GM12878 (cell line): Measurements from ENCODE around the gene MRC2. TPM values are rescaled to one million over a fixed set of nuclear protein-coding genes. Genes with fewer than 3 reads are reported as not detected.

Experiments
- ATAC-seq: fragments of 200-7000 bp; cut with Tn5 transposase; 3 replicates; pipeline ENCODE4 v1.9.1; 2020; ENCODE audit warnings: mild to moderate bottlenecking, moderate library complexity
- BruUV-seq: library from RNA; stranded (reverse); fragments of 400-500 nt; replicated peaks from 2 replicates; lab custom pipeline; 2021; lab: Mats Ljungman, UMichigan
- CTCF ChIA-PET: fragments of 300-600 bp; sonication (Branson Sonifier 250); formaldehyde crosslinking; extraction: SDS; loops from one replicate; lab custom pipeline; 2021; ENCODE audit warnings: inconsistent platforms; lab: Yijun Ruan, JAX
- POLR2A ChIA-PET: fragments of 350-600 bp; formaldehyde crosslinking; extraction: SDS; loops from one replicate; lab custom pipeline; 2021; ENCODE audit warnings: inconsistent platforms; lab: Charles Lee
- RAD21 ChIA-PET: fragments of 300-600 bp; sonication (Branson Sonifier 250); formaldehyde crosslinking; loops from one replicate; lab custom pipeline; 2023; ENCODE audit warnings: antibody characterized with exemption; ENCODE audit not compliant: unreplicated experiment; lab: Charles Lee
- SMC1A ChIA-PET: fragments of 300-600 bp; sonication (Branson Sonifier 250); formaldehyde crosslinking; loops from one replicate; lab custom pipeline; 2023; ENCODE audit not compliant: unreplicated experiment, uncharacterized antibody; lab: Charles Lee
- DNase-seq: peaks from one replicate; pipeline ENCODE4 v3.0.0-alpha.2; 2011; ENCODE audit warnings: low read depth, low spot score
- FAIRE-seq: peaks from 3 replicates; lab custom pipeline; 2011; peaks lifted over from hg19 to GRCh38; lab: Jason Lieb, UNC
- H2AFZ ChIP-seq: 2 replicates; pipeline ENCODE4 v1.6.0; 2011; ENCODE audit warnings: low read depth, low read length, control low read depth; ENCODE audit not compliant: control insufficient read depth
- H3K27ac ChIP-seq: 2 replicates; pipeline ENCODE4 v1.5.1; 2011; ENCODE audit warnings: control low read depth; ENCODE audit not compliant: control insufficient read depth, insufficient read depth
- H3K27me3 ChIP-seq, 2 experiments: replicated peaks in 1 of 2; 2 replicates each; pipeline versions ENCODE4 v1.6.0 to v1.6.1; 2011; ENCODE audit warnings: low read length in 1 of 2; ENCODE audit not compliant: control insufficient read depth in 2 of 2, insufficient read depth in 2 of 2
- H3K36me3 ChIP-seq, 2 experiments: 2 replicates each; pipeline ENCODE4 v1.5.1; 2011; ENCODE audit warnings: low read length in 1 of 2; ENCODE audit not compliant: control insufficient read depth in 2 of 2, insufficient read depth in 2 of 2
- H3K4me1 ChIP-seq: 2 replicates; pipeline ENCODE4 v1.6.1; 2011; ENCODE audit warnings: mild to moderate bottlenecking, low read length, moderate library complexity, mixed read lengths; ENCODE audit not compliant: control insufficient read depth, insufficient read depth
- H3K4me2 ChIP-seq: 2 replicates; pipeline ENCODE4 v1.6.0; 2011; ENCODE audit warnings: control low read depth; ENCODE audit not compliant: control insufficient read depth, insufficient read depth
- H3K4me3 ChIP-seq: fragments of 200-600 bp; sonication (generic); 2 replicates; pipeline ENCODE4 v1.5.1; 2016
- H3K79me2 ChIP-seq: 2 replicates; pipeline ENCODE4 v1.6.0; 2011; ENCODE audit warnings: low read length; ENCODE audit not compliant: control insufficient read depth, insufficient read depth
- H3K9ac ChIP-seq: 2 replicates; pipeline ENCODE4 v1.8.0; 2011; ENCODE audit warnings: low read length, control low read depth, mixed read lengths; ENCODE audit not compliant: control insufficient read depth, insufficient read depth
- H3K9me3 ChIP-seq: replicated peaks from 3 replicates; pipeline ENCODE4 v1.5.1; 2011; ENCODE audit warnings: mild to moderate bottlenecking, low read length; ENCODE audit not compliant: control insufficient read depth, insufficient read depth
- H4K20me1 ChIP-seq: 2 replicates; pipeline ENCODE4 v1.6.0; 2011; ENCODE audit not compliant: control insufficient read depth, insufficient read depth
- BMI1 ChIP-seq: fragments of 450-650 bp; IDR thresholded peaks from 2 replicates; pipeline ENCODE4 v1.6.1; 2016; ENCODE audit warnings: mild to moderate bottlenecking, moderate library complexity, borderline replicate concordance
- EZH2 ChIP-seq: IDR thresholded peaks from 2 replicates; pipeline ENCODE4 v1.6.1; 2012; ENCODE audit warnings: low read depth, mild to moderate bottlenecking, control low read depth, inconsistent platforms, low read length, borderline replicate concordance; ENCODE audit not compliant: control insufficient read depth
- FOXK2 ChIP-seq: fragments of 450-650 bp; IDR thresholded peaks from 2 replicates; pipeline ENCODE4 v1.6.1; 2017; ENCODE audit warnings: mild to moderate bottlenecking, moderate library complexity
- GABPA ChIP-seq: IDR thresholded peaks from 2 replicates; pipeline ENCODE4 v1.6.1; 2014; ENCODE audit warnings: antibody characterized with exemption, low read depth, mild to moderate bottlenecking, inconsistent platforms
- IKZF1 ChIP-seq: fragments of 450-650 bp; conservative IDR thresholded peaks from 2 replicates; pipeline ENCODE4 v1.6.1; 2017; ENCODE audit warnings: antibody characterized with exemption, mild to moderate bottlenecking
- MAX ChIP-seq: IDR thresholded peaks from 2 replicates; pipeline ENCODE4 v1.6.1; 2012; ENCODE audit warnings: low read depth, low read length, improper control_type of control experiment
- NBN ChIP-seq: fragments of 450-650 bp; IDR thresholded peaks from 2 replicates; pipeline ENCODE4 v1.6.1; 2016
- NR2C1 ChIP-seq: fragments of 450-650 bp; IDR thresholded peaks from 2 replicates; pipeline ENCODE4 v1.6.1; 2017; ENCODE audit warnings: antibody characterized with exemption, mild to moderate bottlenecking, moderate library complexity
- NRF1 ChIP-seq: conservative IDR thresholded peaks from 2 replicates; pipeline ENCODE4 v1.6.1; 2011; ENCODE audit warnings: mild to moderate bottlenecking, low read depth, low read length, improper control_type of control experiment
- RB1 ChIP-seq: fragments of 450-650 bp; formaldehyde crosslinking; IDR thresholded peaks from 2 replicates; pipeline ENCODE4 v1.6.1; 2017; ENCODE audit warnings: mild to moderate bottlenecking, borderline replicate concordance
- RBBP5 ChIP-seq: fragments of 200-600 bp; sonication (generic); conservative IDR thresholded peaks from 2 replicates; pipeline ENCODE4 v1.6.1; 2016
- RFX5 ChIP-seq: IDR thresholded peaks from 2 replicates; pipeline ENCODE4 v1.6.1; 2011; ENCODE audit warnings: low read depth, low read length, improper control_type of control experiment
- ZBED1 ChIP-seq: IDR thresholded peaks from 2 replicates; pipeline ENCODE4 v1.6.1; 2016; ENCODE audit warnings: borderline replicate concordance
- ZBTB33 ChIP-seq: fragments of 450-650 bp; IDR thresholded peaks from 2 replicates; pipeline ENCODE4 v1.6.1; 2017; ENCODE audit warnings: mild to moderate bottlenecking
- WGBS: methylation state at CpG from one replicate; pipeline ENCODE4 v1.1.6; 2016; ENCODE audit warnings: low lambda C conversion rate; ENCODE audit not compliant: insufficient replicate concordance, insufficient coverage; ENCODE audit errors: missing lambda C conversion rate; 5-methylcytosine and 5-hydroxymethylcytosine counted together
- in situ Hi-C: fragments of 300-500 bp; cut with MboI; formaldehyde crosslinking; loops from 9 replicates; pipeline ENCODE4 v1.14.3; 2018; ENCODE audit warnings: mixed read lengths
- intact Hi-C: fragments of 100-400 bp; cut with micrococcal nuclease; formaldehyde crosslinking; loops from one replicate; pipeline ENCODE4 v1.14.2; 2022; ENCODE audit not compliant: unreplicated experiment
- polyA plus RNA-seq, 11 experiments: library from polyadenylated mRNA; depleted of rRNA in 4 of 11; unstranded in 6 of 11; stranded (reverse) in 5 of 11; fragments of >200 nt; fragmentation: Nextera tagmentation in 4 of 11; fragmentation: Illumina TruSeq in 1 of 11; extraction: Ambion mirVana in 4 of 11; extraction: Trizol in 1 of 11; gene quantifications; 1 replicate in 1 of 11; 2 replicates in 10 of 11; pipeline versions ENCODE4 v1.2.1 to v1.2.3, GENCODE V29; 2011 to 2016; ENCODE audit warnings: inconsistent platforms in 2 of 11, missing spikeins in 2 of 11, low read depth in 1 of 11
- total RNA-seq, 4 experiments: library from RNA; depleted of rRNA in 3 of 4; stranded (reverse); fragments of >200 nt in 3 of 4; fragmentation: Illumina TruSeq in 1 of 4; extraction: Trizol in 1 of 4; gene quantifications; 2 replicates each; pipeline versions ENCODE4 v1.2.1 to v1.2.3, GENCODE V29; 2013 to 2021

Gene MRC2
- total and polyA plus RNA-seq, 10 of the 15 experiments (the other 5 are each of a cell fraction or from before 2014, with no cell fraction given): 0.04 to 0.96 (median 0.30) TPM; not detected in 1

DNA sequence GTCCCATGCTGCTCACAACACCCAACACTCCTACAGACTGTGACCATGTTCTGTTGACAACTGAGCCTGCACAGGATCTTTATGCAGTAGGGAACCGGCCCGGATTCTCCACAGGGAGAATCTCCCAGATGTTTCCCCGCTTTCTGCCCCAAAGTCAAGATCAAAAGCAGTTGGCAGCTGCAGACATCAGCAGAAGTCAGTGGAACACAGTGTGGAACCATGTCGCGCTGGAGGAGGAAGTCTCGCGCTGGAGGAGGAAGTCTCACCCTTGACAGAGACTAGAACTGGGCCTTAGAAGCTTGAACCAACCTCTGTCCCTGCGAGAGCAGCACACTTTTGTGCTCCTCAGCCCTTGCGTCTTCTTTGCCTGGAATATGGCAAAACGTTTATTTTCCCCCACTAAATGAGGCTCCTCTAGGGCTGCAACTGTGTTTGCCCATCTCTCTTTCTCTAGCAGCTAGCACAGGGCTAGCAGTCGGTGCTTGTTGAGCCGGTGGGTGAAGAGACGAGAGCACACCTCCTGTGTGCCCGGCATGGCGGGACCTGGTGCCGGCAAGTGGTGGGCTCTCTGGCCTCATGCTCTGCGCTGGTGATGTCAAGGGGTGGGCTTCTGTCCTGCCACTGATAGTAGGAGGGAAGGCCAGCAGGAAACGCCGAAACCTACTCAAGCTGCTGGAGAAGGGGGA lies 2.1 kb upstream of the MRC2 start (continued):
- TF ChIP-seq ZBTB33: no peak
- no peak for TF ChIP-seq FOXK2
- TF ChIP-seq GABPA: no peak
- no peak for TF ChIP-seq EZH2
- no peak for TF ChIP-seq RFX5
- TF ChIP-seq, all 136 proteins: peak for 0

- H3K9me3 ChIP-seq: no peaks in the 10 kb centered on the region
- no peak for ATAC-seq
- no peak for DNase-seq
- intact Hi-C loops: no loop called here
- no peak for FAIRE-seq
- ChIA-PET SMC1A (no interaction called here), RAD21 (no interaction called here), POLR2A (no interaction called here), CTCF (no interaction called here)
- H3K27me3 ChIP-seq: peaks cover 0 to 9% of the 10 kb centered on the region in 2 experiments; a peak in 3 of 4 replicates
- H3K4me1 ChIP-seq: 0 out of 2 replicates have a peak, but pooled peaks cover 3% of the 10 kb centered on the region
- no TSS peak for BruUV-seq
- no peak for TF ChIP-seq BMI1
- no peak for TF ChIP-seq MAX
- TF ChIP-seq NR2C1: no peak
- no peak for TF ChIP-seq ZBED1
- no peak for TF ChIP-seq RB1
- no peak for TF ChIP-seq RBBP5
- no peak for TF ChIP-seq NBN
- TF ChIP-seq IKZF1: no peak
- no peak for TF ChIP-seq NRF1
- H3K36me3 ChIP-seq: no peaks in the 10 kb centered on the region
- H3K4me2 ChIP-seq: no peak overlapping the region
- H4K20me1 ChIP-seq: no peaks in the 10 kb centered on the region
- no peak overlapping the region for H3K27ac ChIP-seq
- no peak overlapping the region for H3K9ac ChIP-seq
- H3K4me3 ChIP-seq: no peak overlapping the region
- H3K79me2 ChIP-seq: no peaks in the 10 kb centered on the region
- 94% methylated on average over 4 of the region's 4 CpGs for WGBS
- in situ Hi-C loops: no loop called here
- no peak overlapping the region for H2AFZ ChIP-seq
Observed at GRCh38 chr17:62625870-62626200, 1.6 kb upstream of the MRC2 start.
